ENCODE measurements around the gene PTPRN2. TPM values are rescaled to one million over a fixed set of nuclear protein-coding genes. Genes with fewer than 3 reads are reported as not detected.

Gene PTPRN2
- total RNA-seq, 1 experiment from 2014 or later, result 2.1 TPM

GRCh38 chr7:157780312-157780711 is 807.3 kb downstream of the PTPRN2 start:
- ChIA-PET RAD21 (ENCODE audit: low non-redundant PET in 1 of 2, low total read pairs in 2 of 2, uncharacterized antibody in 2 of 2, unreplicated experiment in 2 of 2) (no interaction called here), POLR2A (no interaction called here), CTCF (no interaction called here)
- Histone ChIP-seq H3K4me2 (ENCODE audit: low read length) (no peak overlapping the region), H3K9me3 (ENCODE audit: control insufficient read depth in 1 of 2, insufficient read depth in 1 of 2, low read depth in 1 of 2, low read length in 2 of 2) (no peaks in the 10 kb centered on the region), H3K27me3 (ENCODE audit: insufficient read depth, low read length) (peaks cover 13% of the 10 kb centered on the region; the same call in 1 of the 2 replicates), H3K27ac (ENCODE audit: low read depth, low read length) (no peak overlapping the region), H3K36me3 (ENCODE audit: control insufficient read depth in 1 of 2, insufficient read depth in 2 of 2, low read length in 2 of 2) (no peaks in the 10 kb centered on the region), H3K4me1 (ENCODE audit: control insufficient read depth in 1 of 2, insufficient read depth in 2 of 2, low read length in 2 of 2) (no peaks in the 10 kb centered on the region), H2AFZ (ENCODE audit: low read depth, low read length, poor library complexity, severe bottlenecking) (no peak overlapping the region), H3K9ac (ENCODE audit: low read length) (no peak overlapping the region), H3K79me2 (ENCODE audit: insufficient read depth, low read length) (no peaks in the 10 kb centered on the region), H4K20me1 (ENCODE audit: insufficient read depth) (no peaks in the 10 kb centered on the region), H3K9me2 (ENCODE audit: insufficient read depth) (no peaks in the 10 kb centered on the region), H3K4me3 (replicated peaks in 1 of 2; ENCODE audit: low read depth in 1 of 2, low read length in 2 of 2) (no peak overlapping the region)
- DNase-seq (ENCODE audit: low read depth, low spot score) (no peak), ATAC-seq (no peak)
- TF ChIP-seq, protein P1, sequence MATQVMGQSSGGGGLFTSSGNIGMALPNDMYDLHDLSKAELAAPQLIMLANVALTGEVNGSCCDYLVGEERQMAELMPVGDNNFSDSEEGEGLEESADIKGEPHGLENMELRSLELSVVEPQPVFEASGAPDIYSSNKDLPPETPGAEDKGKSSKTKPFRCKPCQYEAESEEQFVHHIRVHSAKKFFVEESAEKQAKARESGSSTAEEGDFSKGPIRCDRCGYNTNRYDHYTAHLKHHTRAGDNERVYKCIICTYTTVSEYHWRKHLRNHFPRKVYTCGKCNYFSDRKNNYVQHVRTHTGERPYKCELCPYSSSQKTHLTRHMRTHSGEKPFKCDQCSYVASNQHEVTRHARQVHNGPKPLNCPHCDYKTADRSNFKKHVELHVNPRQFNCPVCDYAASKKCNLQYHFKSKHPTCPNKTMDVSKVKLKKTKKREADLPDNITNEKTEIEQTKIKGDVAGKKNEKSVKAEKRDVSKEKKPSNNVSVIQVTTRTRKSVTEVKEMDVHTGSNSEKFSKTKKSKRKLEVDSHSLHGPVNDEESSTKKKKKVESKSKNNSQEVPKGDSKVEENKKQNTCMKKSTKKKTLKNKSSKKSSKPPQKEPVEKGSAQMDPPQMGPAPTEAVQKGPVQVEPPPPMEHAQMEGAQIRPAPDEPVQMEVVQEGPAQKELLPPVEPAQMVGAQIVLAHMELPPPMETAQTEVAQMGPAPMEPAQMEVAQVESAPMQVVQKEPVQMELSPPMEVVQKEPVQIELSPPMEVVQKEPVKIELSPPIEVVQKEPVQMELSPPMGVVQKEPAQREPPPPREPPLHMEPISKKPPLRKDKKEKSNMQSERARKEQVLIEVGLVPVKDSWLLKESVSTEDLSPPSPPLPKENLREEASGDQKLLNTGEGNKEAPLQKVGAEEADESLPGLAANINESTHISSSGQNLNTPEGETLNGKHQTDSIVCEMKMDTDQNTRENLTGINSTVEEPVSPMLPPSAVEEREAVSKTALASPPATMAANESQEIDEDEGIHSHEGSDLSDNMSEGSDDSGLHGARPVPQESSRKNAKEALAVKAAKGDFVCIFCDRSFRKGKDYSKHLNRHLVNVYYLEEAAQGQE (IDR thresholded peaks at IDR 0.05; ENCODE audit: low read depth), result no peak
- no peak for TF ChIP-seq CEBPB (IDR thresholded peaks at IDR 0.05; ENCODE audit: low read depth)
- no peak for TF ChIP-seq SRF (IDR thresholded peaks at IDR 0.05; ENCODE audit: low read depth)
- TF ChIP-seq ZFX (IDR thresholded peaks at IDR 0.05), result no peak
- no peak for TF ChIP-seq ELF1 (IDR thresholded peaks at IDR 0.05; ENCODE audit: borderline replicate concordance, low read depth)
- TF ChIP-seq CBX3 (IDR thresholded peaks at IDR 0.05; ENCODE audit: low read depth), result no peak
- TF ChIP-seq EGR1 (IDR thresholded peaks at IDR 0.05; ENCODE audit: low read depth), result no peak
- TF ChIP-seq POLR2A (IDR thresholded peaks at IDR 0.05; ENCODE audit: borderline replicate concordance, extremely low read depth, insufficient read depth, insufficient read length), result no peak
- no peak for TF ChIP-seq EZH2phosphoT487 (IDR thresholded peaks at IDR 0.05; ENCODE audit: borderline replicate concordance)
- TF ChIP-seq, protein P2, sequence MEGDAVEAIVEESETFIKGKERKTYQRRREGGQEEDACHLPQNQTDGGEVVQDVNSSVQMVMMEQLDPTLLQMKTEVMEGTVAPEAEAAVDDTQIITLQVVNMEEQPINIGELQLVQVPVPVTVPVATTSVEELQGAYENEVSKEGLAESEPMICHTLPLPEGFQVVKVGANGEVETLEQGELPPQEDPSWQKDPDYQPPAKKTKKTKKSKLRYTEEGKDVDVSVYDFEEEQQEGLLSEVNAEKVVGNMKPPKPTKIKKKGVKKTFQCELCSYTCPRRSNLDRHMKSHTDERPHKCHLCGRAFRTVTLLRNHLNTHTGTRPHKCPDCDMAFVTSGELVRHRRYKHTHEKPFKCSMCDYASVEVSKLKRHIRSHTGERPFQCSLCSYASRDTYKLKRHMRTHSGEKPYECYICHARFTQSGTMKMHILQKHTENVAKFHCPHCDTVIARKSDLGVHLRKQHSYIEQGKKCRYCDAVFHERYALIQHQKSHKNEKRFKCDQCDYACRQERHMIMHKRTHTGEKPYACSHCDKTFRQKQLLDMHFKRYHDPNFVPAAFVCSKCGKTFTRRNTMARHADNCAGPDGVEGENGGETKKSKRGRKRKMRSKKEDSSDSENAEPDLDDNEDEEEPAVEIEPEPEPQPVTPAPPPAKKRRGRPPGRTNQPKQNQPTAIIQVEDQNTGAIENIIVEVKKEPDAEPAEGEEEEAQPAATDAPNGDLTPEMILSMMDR (IDR thresholded peaks at IDR 0.05 in 2 of 3, conservative IDR thresholded peaks at IDR 0.05 in 1 of 3; ENCODE audit: borderline replicate concordance in 1 of 3, insufficient read depth in 1 of 3, low read depth in 2 of 3, low read length in 2 of 3), result no peak
- no peak for TF ChIP-seq FOSL1 (IDR thresholded peaks at IDR 0.05; ENCODE audit: low read depth)
- TF ChIP-seq YY1 (IDR thresholded peaks at IDR 0.05; ENCODE audit: extremely low read depth, insufficient replicate concordance, low read depth, low read length), result no peak
- TF ChIP-seq JUND (IDR thresholded peaks at IDR 0.05), result no peak
- no peak for TF ChIP-seq POLR2AphosphoS5 (IDR thresholded peaks at IDR 0.05; ENCODE audit: low read depth, low read length)
- no peak for TF ChIP-seq ATF3 (IDR thresholded peaks at IDR 0.05)
- no peak for TF ChIP-seq TCF7L2 (IDR thresholded peaks at IDR 0.05; ENCODE audit: borderline replicate concordance, extremely low read depth, insufficient read depth, insufficient read length)
- TF ChIP-seq, protein P3, sequence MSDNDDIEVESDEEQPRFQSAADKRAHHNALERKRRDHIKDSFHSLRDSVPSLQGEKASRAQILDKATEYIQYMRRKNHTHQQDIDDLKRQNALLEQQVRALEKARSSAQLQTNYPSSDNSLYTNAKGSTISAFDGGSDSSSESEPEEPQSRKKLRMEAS (IDR thresholded peaks at IDR 0.05), result no peak
- no peak for TF ChIP-seq SP1 (IDR thresholded peaks at IDR 0.05; ENCODE audit: low read depth)
- intact Hi-C loops (cut with micrococcal nuclease), result no loop called here
- no TSS peak for BruUV-seq (replicated peaks)
